Eye (tissue), 1 donor: ENCODE measurements around the gene CTNNA2.

Experiments used
- DNase-seq: peaks from one replicate; pipeline ENCODE4 v3.0.0-alpha.2; 2015

Gene CTNNA2

DNA sequence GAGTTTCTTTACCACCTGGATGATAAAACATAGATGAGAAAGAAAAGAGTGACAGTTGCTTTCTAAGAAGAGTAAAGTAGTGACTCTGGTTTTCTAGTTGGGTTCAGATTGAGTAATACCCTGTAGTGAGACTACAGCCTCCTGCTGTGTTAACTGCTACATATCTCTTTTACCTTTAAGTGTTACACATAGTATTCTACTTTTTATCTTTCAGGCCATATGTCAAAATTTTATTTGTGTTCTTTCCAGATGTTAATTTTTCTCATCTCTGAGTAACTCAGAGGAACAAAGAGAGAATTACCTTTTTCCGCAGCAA, 348.2 kb downstream of the CTNNA2 start:
- DNase-seq = no peak

DNA sequence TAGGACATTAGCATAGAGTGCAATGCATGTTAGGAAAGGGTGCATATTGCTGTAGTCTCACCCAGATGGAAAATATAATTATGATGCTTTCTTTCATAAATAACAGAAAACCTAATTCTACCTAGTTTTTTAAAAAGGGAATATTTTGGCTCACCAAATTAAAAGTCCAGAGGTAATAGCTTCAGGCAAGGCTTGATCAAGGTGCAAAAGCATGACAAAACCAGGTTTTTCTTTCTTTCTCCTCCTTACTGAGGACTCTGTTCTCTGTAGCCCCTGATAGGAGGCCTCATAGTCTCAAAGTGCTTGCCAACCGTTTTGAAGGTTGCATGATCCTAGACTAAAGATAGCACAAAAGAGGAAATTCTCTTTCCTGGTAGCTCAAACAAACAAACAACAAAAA, 349.9 kb downstream of the CTNNA2 start:
- no peak for DNase-seq

DNA sequence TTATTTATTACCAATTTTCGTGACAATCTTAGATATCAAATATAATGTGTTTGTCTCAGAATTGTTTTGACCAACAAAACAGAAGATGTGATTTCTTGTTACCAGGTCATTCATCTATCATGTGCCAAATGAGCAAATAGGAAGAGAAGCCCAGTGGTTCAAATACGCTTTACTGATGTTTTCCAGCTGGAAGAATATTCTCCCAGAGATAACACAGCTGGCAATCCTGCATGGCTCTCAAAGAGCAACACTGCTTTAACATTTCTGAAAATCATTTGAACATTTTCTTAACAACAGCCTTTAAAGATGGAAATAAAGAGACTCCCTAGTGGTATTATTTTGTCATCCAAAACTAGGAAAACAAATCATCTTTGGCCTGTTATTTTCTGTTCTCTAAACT, 359.8 kb downstream of the CTNNA2 start:
- no peak for DNase-seq

DNA sequence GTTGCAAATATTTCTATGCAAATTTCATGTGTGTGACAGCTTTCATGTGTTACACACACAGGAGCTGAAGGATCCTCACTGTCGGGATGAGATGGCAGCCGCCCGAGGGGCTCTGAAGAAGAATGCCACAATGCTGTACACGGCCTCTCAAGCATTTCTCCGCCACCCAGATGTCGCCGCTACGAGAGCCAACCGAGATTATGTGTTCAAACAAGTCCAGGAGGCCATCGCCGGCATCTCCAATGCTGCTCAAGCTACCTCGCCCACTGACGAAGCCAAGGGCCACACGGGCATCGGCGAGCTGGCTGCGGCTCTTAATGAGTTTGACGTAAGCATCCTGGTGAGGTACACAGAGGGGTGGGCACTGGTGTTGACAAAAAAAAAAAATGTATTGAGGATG, 361.2 kb downstream of the CTNNA2 start:
- no peak for DNase-seq

DNA sequence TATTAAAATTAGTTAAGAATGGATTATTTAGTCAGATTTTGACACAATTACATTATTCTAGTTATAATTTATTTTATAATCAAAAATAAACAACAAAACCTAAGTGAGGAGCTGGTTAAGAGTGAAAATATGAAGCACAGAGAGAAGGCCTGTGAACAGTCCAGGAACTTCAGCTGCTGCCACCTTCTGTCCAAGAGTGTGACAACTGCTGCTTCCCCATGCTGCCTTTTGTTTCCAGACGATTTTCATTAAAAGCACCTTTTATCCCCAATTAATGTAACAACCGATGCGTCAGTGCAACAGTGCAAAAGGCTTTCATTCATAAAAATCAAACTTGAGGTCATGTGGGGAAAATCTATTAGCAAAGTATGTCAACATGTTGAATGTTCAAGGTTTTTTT, 363.6 kb downstream of the CTNNA2 start:
- DNase-seq = peak; percentile 63

DNA sequence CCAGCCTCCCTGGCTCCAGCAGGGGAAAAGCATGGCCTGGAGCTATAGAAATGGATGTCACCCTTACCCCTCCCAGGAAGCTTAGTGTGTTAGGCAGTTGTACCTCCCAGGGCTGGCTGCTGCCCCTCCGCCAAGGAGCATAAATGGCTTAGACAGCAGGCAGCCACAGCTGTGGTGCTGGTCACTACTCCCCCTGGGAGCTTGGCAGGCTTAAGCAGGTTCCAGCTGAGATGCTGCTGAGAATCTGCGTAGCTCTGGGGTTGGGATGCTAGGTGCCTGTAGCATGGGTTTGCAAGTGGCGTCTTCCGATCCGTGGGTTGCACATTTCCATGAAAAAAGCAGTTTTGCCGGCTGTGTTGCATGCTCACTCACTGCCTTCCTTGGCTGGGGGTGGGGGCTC, 369.7 kb downstream of the CTNNA2 start:
- DNase-seq = peak; percentile 66

DNA sequence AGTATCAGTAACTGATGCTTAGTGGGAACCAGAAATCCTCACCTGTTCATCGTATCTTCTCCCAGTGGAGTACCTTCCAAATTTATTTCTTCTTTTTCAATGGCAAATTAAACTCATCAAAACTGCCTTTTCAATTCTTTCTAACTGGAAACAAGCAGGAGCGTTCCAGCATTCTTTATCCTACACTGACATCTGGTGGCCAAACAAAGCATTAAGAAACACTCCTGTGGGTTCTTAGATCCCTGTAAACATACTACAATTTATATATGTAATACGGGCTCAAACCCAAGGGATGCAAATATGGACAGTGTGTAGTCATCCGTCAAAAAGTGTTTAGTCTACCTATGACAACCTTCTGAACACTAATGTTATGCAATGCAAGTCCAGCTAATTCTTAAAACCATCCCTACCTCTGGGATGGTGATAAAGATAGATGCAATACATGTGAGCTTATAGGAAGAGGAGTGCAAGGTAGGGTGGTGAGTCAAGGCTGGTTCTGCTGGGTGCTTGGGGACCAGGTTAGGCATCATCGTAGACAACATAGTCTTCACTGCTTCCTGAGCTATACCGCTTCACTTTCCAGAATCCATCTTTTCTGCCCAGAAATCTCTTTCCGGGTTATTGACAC, 375.0 kb downstream of the CTNNA2 start:
- DNase-seq = peak; percentile 90

- DNase-seq = no peak
Measured at GRCh38 chr2:79892123-79892522, 379.3 kb downstream of the CTNNA2 start.

- peak; percentile 58 for DNase-seq
Measured at GRCh38 chr2:79899196-79899595, 386.3 kb downstream of the CTNNA2 start.

DNA sequence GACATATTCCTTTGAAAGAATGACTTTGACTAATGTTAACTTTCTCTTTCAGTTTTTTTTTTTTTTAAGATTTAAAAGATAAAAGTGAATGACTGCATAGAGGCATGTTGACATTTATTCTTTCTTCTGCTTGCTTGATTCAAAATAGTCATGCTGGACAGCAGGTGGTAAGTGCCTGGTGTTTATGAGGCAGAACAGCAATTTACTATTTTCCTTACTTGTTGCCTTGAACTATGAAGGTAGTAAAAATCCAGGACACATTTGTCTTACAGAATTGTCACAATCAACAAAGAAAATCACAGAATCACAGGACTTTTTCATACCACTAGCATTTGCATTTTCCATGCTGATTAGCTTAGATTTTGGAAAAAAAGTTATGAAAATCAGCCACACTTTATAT, 388.3 kb downstream of the CTNNA2 start:
- DNase-seq = no peak

- DNase-seq = no peak
Measured at GRCh38 chr2:79903222-79904000, 390.6 kb downstream of the CTNNA2 start.

DNA sequence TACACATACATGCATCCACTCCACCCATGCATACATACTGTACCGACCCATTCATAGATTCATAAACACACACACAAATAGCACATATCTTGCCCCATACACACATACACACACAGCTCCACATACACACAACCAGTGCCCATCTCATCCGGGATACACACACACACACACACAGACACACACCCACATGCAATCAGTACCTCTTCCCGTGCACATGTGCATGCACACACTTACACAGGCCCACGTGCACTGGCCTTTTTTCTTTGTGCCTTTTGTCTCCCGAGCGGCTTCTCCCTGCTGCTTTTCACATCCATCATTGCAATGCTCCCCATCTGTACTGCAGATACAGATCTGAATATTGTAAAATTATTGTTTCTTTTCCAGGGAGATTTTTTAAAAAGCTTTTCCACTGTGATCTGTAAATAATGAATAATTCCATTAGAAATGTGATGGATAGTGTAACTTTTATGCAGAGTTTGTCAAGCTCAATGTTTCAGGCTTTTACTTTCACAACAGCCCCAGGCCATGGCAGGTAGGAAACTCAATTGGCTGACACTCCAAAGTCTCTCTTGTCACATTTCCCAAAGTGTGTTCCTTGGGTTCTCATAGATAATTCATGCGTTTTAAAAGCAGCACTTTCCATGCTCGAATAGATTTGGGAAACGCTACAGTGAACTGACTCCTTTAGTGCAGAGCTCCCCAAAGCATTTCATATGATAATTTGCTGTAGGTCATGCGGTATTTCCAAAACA, 393.5 kb downstream of the CTNNA2 start:
- DNase-seq = peak; percentile 68

GRCh38 chr2:79909521-79909920, 396.7 kb downstream of the CTNNA2 start:
- no peak for DNase-seq

- peak; percentile 31 for DNase-seq
Measured at GRCh38 chr2:79910643-79911042, 397.8 kb downstream of the CTNNA2 start.

- no peak for DNase-seq
Measured at GRCh38 chr2:79915455-79915854, 402.6 kb downstream of the CTNNA2 start.

DNA sequence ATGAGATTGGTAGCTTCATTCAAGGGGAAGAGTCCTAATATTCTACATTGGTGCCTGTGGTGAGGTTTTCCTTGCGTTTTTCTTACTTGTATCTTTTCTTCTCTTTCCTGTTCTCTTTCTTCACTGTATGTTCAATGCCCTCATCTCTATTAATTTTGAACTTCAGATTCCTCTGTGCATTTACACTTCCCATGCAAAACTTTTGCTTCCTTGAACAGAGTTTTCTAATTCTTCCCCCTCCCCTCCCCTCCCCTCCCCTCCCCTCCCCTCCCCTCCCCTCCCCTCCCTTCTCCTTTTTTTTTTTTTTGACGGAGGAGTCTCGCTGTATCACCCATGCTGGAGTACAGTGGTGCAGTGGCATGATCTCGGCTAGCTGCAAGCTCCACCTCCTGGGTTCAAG, 403.4 kb downstream of the CTNNA2 start:
- no peak for DNase-seq

GRCh38 chr2:79920512-79921076, 407.7 kb downstream of the CTNNA2 start:
- no peak for DNase-seq

DNA sequence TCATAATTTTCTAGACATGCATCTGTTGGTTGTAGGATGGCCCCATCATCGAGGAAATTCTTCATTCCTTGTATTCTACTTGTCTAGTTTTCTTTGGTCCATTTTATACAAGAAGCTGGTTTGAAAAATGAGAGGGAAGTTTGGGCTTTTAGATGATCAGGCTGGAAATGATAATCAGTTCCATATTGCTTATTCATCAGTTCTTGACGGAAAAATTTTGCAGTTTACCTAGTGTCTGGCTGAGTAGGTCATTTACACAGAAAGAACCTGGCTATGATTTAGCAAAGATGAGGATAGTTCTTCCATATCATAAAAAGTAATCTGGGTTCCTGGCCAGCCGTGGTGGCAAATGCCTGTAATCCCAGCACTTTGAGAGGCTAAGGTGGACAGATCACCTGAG, 416.8 kb downstream of the CTNNA2 start:
- no peak for DNase-seq

- no peak for DNase-seq
Measured at GRCh38 chr2:79935046-79935732, 422.3 kb downstream of the CTNNA2 start.

DNA sequence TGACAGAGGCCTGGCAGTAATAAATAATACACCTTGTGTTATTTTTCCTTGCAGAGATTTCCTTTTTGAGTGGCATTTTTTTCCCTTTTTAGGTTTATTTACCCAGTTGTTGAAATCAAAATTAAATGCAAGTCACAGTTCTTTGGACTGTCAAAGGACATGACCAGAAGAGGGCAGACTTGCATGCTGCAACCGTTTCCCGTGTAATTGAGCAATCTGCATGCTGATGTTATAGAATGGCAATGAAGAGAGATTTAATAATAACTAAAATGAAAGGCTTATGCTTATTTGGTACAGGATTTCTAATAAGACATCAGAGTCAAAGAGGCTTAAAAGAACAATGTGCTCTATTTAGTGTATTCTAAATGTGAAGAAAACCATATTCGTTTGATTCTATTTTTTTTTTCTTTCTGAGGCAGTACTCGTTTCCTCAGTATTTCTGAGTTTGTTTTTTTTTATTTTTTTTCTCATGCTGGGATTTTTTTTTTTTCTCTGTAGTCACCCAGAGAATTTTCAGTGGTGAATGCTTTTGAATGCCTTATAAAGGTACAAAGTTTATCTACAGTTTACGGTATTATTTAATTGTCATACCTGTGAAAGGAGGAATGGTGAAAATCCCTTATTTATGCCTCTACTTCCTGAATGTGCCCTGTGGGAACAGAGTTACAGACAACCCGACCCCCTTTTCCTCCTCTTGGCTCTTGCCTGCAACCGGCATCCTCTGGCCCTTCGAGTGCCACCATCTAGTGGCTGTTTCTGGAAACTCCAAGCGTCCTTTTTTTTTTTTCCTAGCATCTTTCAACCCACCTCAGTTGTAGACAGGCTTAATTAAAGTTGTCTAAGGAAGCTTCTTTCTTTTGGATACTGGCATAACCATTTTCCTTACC, 423.2 kb downstream of the CTNNA2 start:
- DNase-seq = peak; percentile 79

DNA sequence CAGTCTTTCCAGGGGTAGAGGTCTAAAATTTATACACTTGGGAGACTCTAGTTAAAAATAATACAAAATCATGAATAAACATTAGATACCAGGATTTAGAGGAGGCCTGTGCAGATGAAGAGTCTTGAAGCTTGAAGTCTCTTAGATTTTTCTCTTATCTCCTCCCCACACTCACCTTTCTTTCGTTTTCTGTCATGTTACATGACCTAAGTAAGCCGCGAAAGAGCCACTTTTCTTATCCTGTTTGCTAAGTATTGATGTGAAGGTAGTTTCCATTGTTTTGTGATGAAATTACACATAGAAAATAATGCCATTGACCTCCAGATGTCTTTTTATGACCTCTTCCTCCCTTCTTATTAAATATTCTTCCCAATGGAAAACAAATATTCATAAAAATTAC, 423.9 kb downstream of the CTNNA2 start:
- DNase-seq = no peak

DNA sequence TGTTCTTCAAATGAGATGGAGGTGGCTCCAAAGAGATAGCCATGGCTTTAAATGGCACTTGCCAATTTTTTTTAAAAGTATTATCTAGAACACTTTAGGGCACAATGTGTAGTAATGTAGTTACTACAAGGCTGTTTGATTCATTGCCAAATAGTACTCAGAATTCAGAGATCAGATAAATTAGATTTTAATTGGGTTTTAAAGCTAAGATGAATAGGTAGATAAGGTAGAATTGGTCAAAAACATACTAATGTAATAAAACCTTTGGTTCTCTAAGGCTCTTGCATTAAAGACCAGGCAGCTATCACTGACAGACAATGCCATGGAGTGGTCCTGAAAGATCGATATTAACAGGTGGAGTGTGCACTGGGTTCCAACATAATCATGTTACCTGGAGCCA, 425.8 kb downstream of the CTNNA2 start:
- DNase-seq = no peak
